H9 (cell line): ENCODE measurements around the gene PFDN2. TPM values are rescaled to one million over a fixed set of nuclear protein-coding genes. Genes with fewer than 3 reads are reported as not detected.

Experiments used
- DNase-seq: peaks from one replicate; pipeline ENCODE4 v3.0.0-alpha.2; 2017
- H2AFZ ChIP-seq: one replicate; pipeline ENCODE4 v1.6.1; 2013; ENCODE audit warnings: mild to moderate bottlenecking, low read length, control low read depth, moderate library complexity
- H2AK5ac ChIP-seq: 2 replicates; pipeline ENCODE4 v1.6.1; 2013; ENCODE audit warnings: low read length, control low read depth, mixed read lengths; ENCODE audit not compliant: insufficient read length
- H2BK120ac ChIP-seq: one replicate; pipeline ENCODE4 v1.6.1; 2013; ENCODE audit warnings: low read depth, mild to moderate bottlenecking, low read length, control low read depth, inconsistent platforms; ENCODE audit not compliant: poor library complexity, severe bottlenecking
- H2BK12ac ChIP-seq: 2 replicates; pipeline ENCODE4 v1.6.1; 2013; ENCODE audit warnings: low read length, control low read depth, mixed read lengths, low read depth; ENCODE audit not compliant: insufficient read length
- H2BK15ac ChIP-seq: 2 replicates; pipeline ENCODE4 v1.6.1; 2013; ENCODE audit warnings: low read depth, low read length, control low read depth
- H2BK20ac ChIP-seq: one replicate; pipeline ENCODE4 v1.6.1; 2013; ENCODE audit warnings: low read depth, mild to moderate bottlenecking, low read length, control low read depth, inconsistent platforms; ENCODE audit not compliant: poor library complexity, severe bottlenecking
- H2BK5ac ChIP-seq: 2 replicates; pipeline ENCODE4 v1.6.1; 2013; ENCODE audit warnings: low read length, control low read depth, mixed read lengths; ENCODE audit not compliant: insufficient read length
- H3K14ac ChIP-seq: 2 replicates; pipeline ENCODE4 v1.6.1; 2013; ENCODE audit warnings: low read length, control low read depth; ENCODE audit not compliant: insufficient read depth
- H3K18ac ChIP-seq: 2 replicates; pipeline ENCODE4 v1.6.1; 2013; ENCODE audit warnings: low read depth, mild to moderate bottlenecking, mixed read lengths, low read length, control low read depth; ENCODE audit not compliant: insufficient read length
- H3K23ac ChIP-seq: 2 replicates; pipeline ENCODE4 v1.6.1; 2013; ENCODE audit warnings: low read length, control low read depth, mixed read lengths, low read depth; ENCODE audit not compliant: insufficient read length
- H3K23me2 ChIP-seq: 2 replicates; pipeline ENCODE4 v1.6.1; 2013; ENCODE audit warnings: low read depth, mild to moderate bottlenecking, mixed read lengths, low read length, control low read depth; ENCODE audit not compliant: insufficient read length, poor library complexity, severe bottlenecking
- H3K27ac ChIP-seq: 2 replicates; pipeline ENCODE4 v1.5.1; 2013; ENCODE audit warnings: low read length, control low read depth, mixed read lengths, low read depth; ENCODE audit not compliant: insufficient read length
- H3K27me3 ChIP-seq: 2 replicates; pipeline ENCODE4 v1.6.1; 2013; ENCODE audit warnings: low read length, control low read depth, inconsistent platforms; ENCODE audit not compliant: insufficient read depth
- H3K4ac ChIP-seq: 2 replicates; pipeline ENCODE4 v1.6.1; 2013; ENCODE audit warnings: low read depth, mild to moderate bottlenecking, control low read depth, inconsistent platforms, low read length, moderate library complexity
- H3K4me1 ChIP-seq: 2 replicates; pipeline ENCODE4 v1.6.1; 2013; ENCODE audit warnings: low read length, control low read depth, inconsistent platforms; ENCODE audit not compliant: insufficient read depth
- H3K4me2 ChIP-seq: 2 replicates; pipeline ENCODE4 v1.6.1; 2013; ENCODE audit warnings: low read length, control low read depth, mixed read lengths; ENCODE audit not compliant: insufficient read length, insufficient read depth
- H3K56ac ChIP-seq: 2 replicates; pipeline ENCODE4 v1.6.1; 2013; ENCODE audit warnings: low read depth, mild to moderate bottlenecking, mixed read lengths, low read length, control low read depth; ENCODE audit not compliant: insufficient read length
- H3K79me1 ChIP-seq: 2 replicates; pipeline ENCODE4 v1.6.1; 2013; ENCODE audit warnings: low read depth, mild to moderate bottlenecking, moderate library complexity, low read length, control low read depth, inconsistent platforms; ENCODE audit not compliant: insufficient read depth, poor library complexity, severe bottlenecking
- H3K79me2 ChIP-seq: 2 replicates; pipeline ENCODE4 v1.6.1; 2013; ENCODE audit warnings: low read length, control low read depth, inconsistent platforms; ENCODE audit not compliant: insufficient read depth
- H3K9ac ChIP-seq: 2 replicates; pipeline ENCODE4 v1.6.1; 2013; ENCODE audit warnings: low read length, control low read depth, mixed read lengths; ENCODE audit not compliant: insufficient read length; ENCODE audit errors: extremely low read depth
- H3K9me3 ChIP-seq: one replicate; pipeline ENCODE4 v1.6.1; 2013; ENCODE audit warnings: low read depth, low read length, inconsistent platforms; ENCODE audit not compliant: control insufficient read depth
- H3T11ph ChIP-seq: one replicate; pipeline ENCODE4 v1.6.1; 2013; ENCODE audit warnings: mild to moderate bottlenecking, low read length, control low read depth, inconsistent platforms
- H4K20me1 ChIP-seq: one replicate; pipeline ENCODE4 v1.6.1; 2013; ENCODE audit not compliant: control insufficient read depth, insufficient read length, insufficient read depth
- H4K5ac ChIP-seq: 2 replicates; pipeline ENCODE4 v1.6.1; 2013; ENCODE audit warnings: low read depth, mild to moderate bottlenecking, mixed read lengths, low read length, control low read depth; ENCODE audit not compliant: insufficient read length
- H4K8ac ChIP-seq: replicated peaks from 2 replicates; pipeline ENCODE4 v1.6.1; 2013; ENCODE audit warnings: low read length, control low read depth, mixed read lengths, low read depth; ENCODE audit not compliant: insufficient read length
- H4K91ac ChIP-seq: 2 replicates; pipeline ENCODE4 v1.6.1; 2013; ENCODE audit warnings: low read depth, mild to moderate bottlenecking, moderate library complexity, mixed read lengths, low read length, control low read depth; ENCODE audit not compliant: insufficient read length
- H3K27ac Mint-ChIP-seq, 3 experiments: 2 replicates in 2 of 3; 3 replicates in 1 of 3; pipeline ENCODE4 v1.8.0; 2020 to 2021; ENCODE audit warnings: mixed read lengths in 3 of 3, mild to moderate bottlenecking in 1 of 3, moderate library complexity in 1 of 3
- H3K27me3 Mint-ChIP-seq: 2 replicates; pipeline ENCODE4 v1.8.0; 2021; ENCODE audit warnings: low read depth, mild to moderate bottlenecking, moderate library complexity, mixed read lengths
- H3K36me3 Mint-ChIP-seq, 3 experiments: 2 replicates in 2 of 3; 3 replicates in 1 of 3; pipeline ENCODE4 v1.8.0; 2020 to 2021; ENCODE audit warnings: low read depth in 3 of 3, mixed read lengths in 3 of 3; ENCODE audit not compliant: insufficient read depth in 1 of 3
- H3K4me1 Mint-ChIP-seq, 2 experiments: 2 replicates each; pipeline ENCODE4 v1.8.0; 2020; ENCODE audit warnings: mixed read lengths in 2 of 2
- H3K4me3 Mint-ChIP-seq, 2 experiments: 2 replicates in 1 of 2; 3 replicates in 1 of 2; pipeline ENCODE4 v1.8.0; 2020 to 2021; ENCODE audit warnings: mild to moderate bottlenecking in 2 of 2, mixed read lengths in 2 of 2, moderate library complexity in 1 of 2
- H3K9me3 Mint-ChIP-seq, 2 experiments: 2 replicates in 1 of 2; 3 replicates in 1 of 2; pipeline ENCODE4 v1.8.0; 2020; ENCODE audit warnings: mild to moderate bottlenecking in 2 of 2, mixed read lengths in 2 of 2, moderate library complexity in 1 of 2
- CTCF ChIP-seq: fragments of 200-600 bp; sonication (generic); conservative IDR thresholded peaks from 3 replicates; pipeline ENCODE4 v1.8.0; 2021; ENCODE audit warnings: antibody characterized with exemption, mild to moderate bottlenecking
- WGBS: extraction: QIAGEN DNeasy Blood & Tissue Kit; methylation state at CpG from one replicate; pipeline ENCODE4 v1.1.7; 2013; ENCODE audit warnings: missing lambda C conversion rate, low lambda C conversion rate, mixed read lengths; ENCODE audit not compliant: insufficient read length; ENCODE audit errors: extremely low coverage; 5-methylcytosine and 5-hydroxymethylcytosine counted together
- total RNA-seq: library from RNA; stranded (reverse); gene quantifications from 2 replicates; pipeline ENCODE4 v1.2.1, GENCODE V29; 2021

The PFDN2 gene
- total RNA-seq, 1 experiment from 2014 or later: 71.8 TPM

GRCh38 chr1:161069731-161070270 is 48.0 kb downstream of the PFDN2 start, which contains the start of gene ARHGAP30:
TSS of gene ARHGAP30 (minus strand) at chr1:161069891. CDS start at chr1:161069624, 267 bp downstream.
- no peaks in the 10 kb centered on the region for H3K4me1 ChIP-seq
- no peak within 1 kb of the TSS for H2BK20ac ChIP-seq
- no peaks in the 10 kb centered on the region for H3K79me2 ChIP-seq
- no peak within 1 kb of the TSS; the same call in 1 of the 2 replicates for H3K14ac ChIP-seq
- no peaks in the 10 kb centered on the region for H3K23me2 ChIP-seq
- no peak within 1 kb of the TSS for H2BK15ac ChIP-seq
- peak; percentile 83 for DNase-seq
- Mint-ChIP-seq H3K36me3 (no peaks in the 10 kb centered on the region), H3K4me3 (peak within 1 kb of the TSS in 1 of 2 experiments; percentile 42; a peak in 2 of 5 replicates), H3K27ac (peak within 1 kb of the TSS in 1 of 3 experiments; percentile 72; a peak in 1 of 7 replicates), H3K4me1 (peaks cover 10 to 15% of the 10 kb centered on the region in 2 experiments), H3K27me3 (peaks cover 15% of the 10 kb centered on the region), H3K9me3 (no peaks in the 10 kb centered on the region; a peak in 1 of 5 replicates)
- H3K79me1 ChIP-seq: no peaks in the 10 kb centered on the region
- no peak within 1 kb of the TSS for H4K8ac ChIP-seq
- no peak within 1 kb of the TSS for H2BK5ac ChIP-seq
- H3K9ac ChIP-seq: no peak within 1 kb of the TSS
- H3K23ac ChIP-seq: no peak within 1 kb of the TSS
- H2AFZ ChIP-seq: no peak within 1 kb of the TSS
- H3K4ac ChIP-seq: no peak within 1 kb of the TSS
- H3K56ac ChIP-seq: no peak within 1 kb of the TSS
- no peak within 1 kb of the TSS for H3T11ph ChIP-seq
- H2BK120ac ChIP-seq: no peak within 1 kb of the TSS
- no peak within 1 kb of the TSS for H3K18ac ChIP-seq
- H3K9me3 ChIP-seq: no peaks in the 10 kb centered on the region
- H4K20me1 ChIP-seq: no peaks in the 10 kb centered on the region
- no CpG with 5 or more reads among the region's 9 CpGs for WGBS
- H3K4me2 ChIP-seq: no peak within 1 kb of the TSS
- no peak within 1 kb of the TSS for H4K5ac ChIP-seq
- no peak within 1 kb of the TSS for H3K27ac ChIP-seq
- TF ChIP-seq CTCF: no peak
- no peaks in the 10 kb centered on the region for H3K27me3 ChIP-seq
- no peak within 1 kb of the TSS for H2BK12ac ChIP-seq
- no peak within 1 kb of the TSS for H2AK5ac ChIP-seq
- no peak within 1 kb of the TSS for H4K91ac ChIP-seq
